GM12864 (cell line): ENCODE data around the gene PDSS1.
"Not testable (repeated sequence)": the region's sequence is repeated elsewhere in the genome, so short reads cannot be mapped to it uniquely, and the experiment has no call there.

Experiments used
- DNase-seq: peaks from one replicate; pipeline ENCODE4 v3.0.0-alpha.2; 2011; ENCODE audit warnings: low read depth
- H3K4me3 ChIP-seq: 2 replicates; pipeline ENCODE4 v1.5.1; 2011; ENCODE audit warnings: mild to moderate bottlenecking, low read depth, low read length, control low read depth
- CTCF ChIP-seq: IDR thresholded peaks from 2 replicates; pipeline ENCODE4 v1.5.1; 2011; ENCODE audit warnings: low read depth, mild to moderate bottlenecking, moderate library complexity, low read length, control low read depth, inconsistent platforms; ENCODE audit errors: missing control alignments

PDSS1 gene

GRCh38 chr10:26780106-26780792, 82.7 kb downstream of the PDSS1 start:
- no peak for DNase-seq
- H3K4me3 ChIP-seq, result no peak overlapping the region
- no peak for TF ChIP-seq CTCF

- peak; percentile 26 for DNase-seq
Measured at GRCh38 chr10:26780793-26781601, 83.5 kb downstream of the PDSS1 start.

GRCh38 chr10:26781797-26782196, 84.3 kb downstream of the PDSS1 start:
- no peak overlapping the region for H3K4me3 ChIP-seq
- DNase-seq, result no peak
- no peak for TF ChIP-seq CTCF

More at GRCh38 chr10:26780793-26781601, 83.5 kb downstream of the PDSS1 start:
- no peak overlapping the region for H3K4me3 ChIP-seq
- TF ChIP-seq CTCF, result no peak

GRCh38 chr10:26787362-26787761, 89.9 kb downstream of the PDSS1 start:
- no peak overlapping the region for H3K4me3 ChIP-seq
- DNase-seq, result no peak
- TF ChIP-seq CTCF, result no peak

- H3K4me3 ChIP-seq, DNase-seq: not testable (repeated sequence)
Measured at GRCh38 chr10:26789779-26790178, 92.3 kb downstream of the PDSS1 start.

- no peak overlapping the region for H3K4me3 ChIP-seq
- TF ChIP-seq CTCF, result no peak
- no peak for DNase-seq
Measured at GRCh38 chr10:26790221-26790995, 92.9 kb downstream of the PDSS1 start.
